Loucy (cell line): ENCODE results near the gene GPR15.

Experiments
- CTCF ChIP-seq: fragments of 200-600 bp; sonication (generic); conservative IDR thresholded peaks from 2 replicates; pipeline ENCODE4 v1.5.1; 2014; ENCODE audit warnings: mild to moderate bottlenecking, antibody characterized with exemption, low read length
- EZH2phosphoT487 ChIP-seq: fragments of 200-600 bp; IDR thresholded peaks from 2 replicates; pipeline ENCODE4 v1.6.1; 2018; ENCODE audit warnings: antibody characterized with exemption, mild to moderate bottlenecking, moderate library complexity, borderline replicate concordance

DNA sequence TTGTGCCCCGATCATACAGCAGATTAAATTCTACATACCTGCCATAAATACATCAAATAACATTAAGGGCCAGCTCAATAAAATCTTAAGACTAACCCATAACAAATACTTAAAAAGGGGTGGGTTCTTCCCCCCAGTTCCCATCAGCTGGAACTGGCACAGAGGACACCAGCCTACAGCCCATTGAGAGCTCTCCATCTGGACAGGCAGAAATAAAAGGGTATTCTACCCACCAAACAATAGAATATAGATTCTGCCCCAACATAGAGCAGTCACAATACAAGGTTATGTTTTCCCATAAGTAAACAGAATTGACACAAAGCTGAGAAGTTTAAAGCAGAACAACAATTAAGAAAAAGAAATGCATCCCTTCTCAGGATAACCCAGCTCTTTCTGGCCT, 49.7 kb downstream of the GPR15 start:
- TF ChIP-seq CTCF: no peak
- no peak for TF ChIP-seq EZH2phosphoT487
